Natural killer cell (primary cell): ENCODE data around the gene TCERG1L. TPM values are rescaled to one million over a fixed set of nuclear protein-coding genes. Genes with fewer than 3 reads are reported as not detected.

Experiments
- ATAC-seq, 3 donors: fragments of 150-1000 bp in 2 of 3; fragments of 200-7000 bp in 1 of 3; cut with Tn5 transposase; 1 replicate in 1 of 3; 2 replicates in 2 of 3; pipeline ENCODE4 v1.10.0; 2021; ENCODE audit warnings: mild to moderate bottlenecking in 2 of 3, moderate library complexity in 2 of 3
- DNase-seq, 2 donors: peaks; one replicate each; pipeline versions ENCODE4 v3.0.0 to v3.0.0-alpha.2; 2013 to 2021; ENCODE audit warnings: mixed read lengths in 1 of 2
- H3K27ac ChIP-seq: one replicate; pipeline ENCODE4 v1.5.1; 2013; ENCODE audit warnings: mild to moderate bottlenecking, low read length
- H3K27me3 ChIP-seq: one replicate; pipeline ENCODE4 v1.6.1; 2013; ENCODE audit warnings: low read length; ENCODE audit not compliant: control insufficient read depth, insufficient read depth
- H3K36me3 ChIP-seq: one replicate; pipeline ENCODE4 v1.6.1; 2013; ENCODE audit warnings: low read length; ENCODE audit not compliant: control insufficient read depth, insufficient read depth
- H3K4me1 ChIP-seq: one replicate; pipeline ENCODE4 v1.6.1; 2013; ENCODE audit warnings: low read length; ENCODE audit not compliant: control insufficient read depth, insufficient read depth
- H3K4me3 ChIP-seq: one replicate; pipeline ENCODE4 v1.5.1; 2013; ENCODE audit warnings: low read length
- H3K9me3 ChIP-seq: one replicate; pipeline ENCODE4 v1.6.1; 2013; ENCODE audit warnings: low read length; ENCODE audit not compliant: control insufficient read depth, insufficient read depth
- H3K27ac Mint-ChIP-seq, 2 donors: one replicate each; pipeline ENCODE4 v1.8.0; 2022; ENCODE audit warnings: mild to moderate bottlenecking in 2 of 2, mixed read lengths in 2 of 2, moderate library complexity in 1 of 2
- H3K27me3 Mint-ChIP-seq, 2 donors: one replicate each; pipeline ENCODE4 v1.8.0; 2022; ENCODE audit warnings: low read depth in 2 of 2, mixed read lengths in 2 of 2
- H3K36me3 Mint-ChIP-seq: one replicate; pipeline ENCODE4 v1.8.0; 2022; ENCODE audit warnings: mixed read lengths
- H3K4me1 Mint-ChIP-seq, 2 donors: one replicate each; pipeline ENCODE4 v1.8.0; 2022; ENCODE audit warnings: mixed read lengths in 2 of 2
- H3K4me3 Mint-ChIP-seq: one replicate; pipeline ENCODE4 v1.8.0; 2022; ENCODE audit warnings: mild to moderate bottlenecking, moderate library complexity, mixed read lengths
- H3K9me3 Mint-ChIP-seq, 2 donors: one replicate each; pipeline ENCODE4 v1.8.0; 2022; ENCODE audit warnings: mixed read lengths in 2 of 2
- WGBS: methylation state at CpG from one replicate; pipeline ENCODE4 v1.1.7; 2013; ENCODE audit warnings: missing lambda C conversion rate; ENCODE audit not compliant: insufficient coverage; 5-methylcytosine and 5-hydroxymethylcytosine counted together
- intact Hi-C: fragments of 100-400 bp; cut with micrococcal nuclease; formaldehyde crosslinking; loops from one replicate; pipeline ENCODE4 v1.14.2; 2022
- total RNA-seq, 4 donors: library from RNA; stranded (reverse); fragments of 120-200 nt in 1 of 4; gene quantifications; one replicate each; pipeline versions ENCODE4 v1.2.3 to v1.2.4, GENCODE V29; 2013 to 2022
- TF ChIP-seq, protein P1 (sequence below): fragments of 200-600 bp; IDR thresholded peaks from one replicate; pipeline ENCODE4 v1.8.0; 2022; ENCODE audit warnings: antibody characterized with exemption

The TCERG1L gene
- total RNA-seq, 3 donors from 2014 or later (not counting 1 experiment from before 2014, with no cell fraction given) = 0.48 TPM; not detected in 2

DNA sequence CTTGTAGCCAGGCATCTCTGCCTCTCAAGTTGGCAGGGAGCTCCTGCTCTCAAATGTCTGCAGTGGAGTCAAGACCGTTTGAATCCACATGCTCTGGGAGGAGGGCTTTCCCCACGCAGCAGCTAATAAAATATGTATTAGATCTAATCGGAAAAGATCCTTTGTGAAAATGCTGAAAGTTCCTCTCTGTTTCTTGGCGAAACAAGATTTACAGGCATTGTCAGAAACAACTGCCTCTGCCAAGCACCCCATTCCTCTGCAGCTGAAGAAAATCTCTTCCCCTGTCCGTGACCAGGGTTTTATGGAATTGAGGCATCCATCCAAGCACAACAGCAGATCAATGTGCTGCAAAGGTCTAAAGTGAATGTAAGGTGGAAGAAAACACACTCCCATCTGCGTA lies 165.8 kb downstream of the TCERG1L start:
- Mint-ChIP-seq H3K9me3 (no peaks in the 10 kb centered on the region), H3K27me3 (no peaks in the 10 kb centered on the region), H3K4me3 (no peak overlapping the region), H3K36me3 (no peaks in the 10 kb centered on the region), H3K4me1 (no peaks in the 10 kb centered on the region), H3K27ac (no peak overlapping the region)
- Histone ChIP-seq H3K4me3 (no peak overlapping the region), H3K9me3 (no peaks in the 10 kb centered on the region), H3K27ac (no peak overlapping the region), H3K27me3 (no peaks in the 10 kb centered on the region), H3K36me3 (no peaks in the 10 kb centered on the region), H3K4me1 (no peaks in the 10 kb centered on the region)
- 79% methylated on average over 6 of the region's 6 CpGs for WGBS
- TF ChIP-seq, protein P1, sequence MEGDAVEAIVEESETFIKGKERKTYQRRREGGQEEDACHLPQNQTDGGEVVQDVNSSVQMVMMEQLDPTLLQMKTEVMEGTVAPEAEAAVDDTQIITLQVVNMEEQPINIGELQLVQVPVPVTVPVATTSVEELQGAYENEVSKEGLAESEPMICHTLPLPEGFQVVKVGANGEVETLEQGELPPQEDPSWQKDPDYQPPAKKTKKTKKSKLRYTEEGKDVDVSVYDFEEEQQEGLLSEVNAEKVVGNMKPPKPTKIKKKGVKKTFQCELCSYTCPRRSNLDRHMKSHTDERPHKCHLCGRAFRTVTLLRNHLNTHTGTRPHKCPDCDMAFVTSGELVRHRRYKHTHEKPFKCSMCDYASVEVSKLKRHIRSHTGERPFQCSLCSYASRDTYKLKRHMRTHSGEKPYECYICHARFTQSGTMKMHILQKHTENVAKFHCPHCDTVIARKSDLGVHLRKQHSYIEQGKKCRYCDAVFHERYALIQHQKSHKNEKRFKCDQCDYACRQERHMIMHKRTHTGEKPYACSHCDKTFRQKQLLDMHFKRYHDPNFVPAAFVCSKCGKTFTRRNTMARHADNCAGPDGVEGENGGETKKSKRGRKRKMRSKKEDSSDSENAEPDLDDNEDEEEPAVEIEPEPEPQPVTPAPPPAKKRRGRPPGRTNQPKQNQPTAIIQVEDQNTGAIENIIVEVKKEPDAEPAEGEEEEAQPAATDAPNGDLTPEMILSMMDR = no peak
- DNase-seq = no peak
- intact Hi-C loops = no loop called here
- ATAC-seq = no peak

DNA sequence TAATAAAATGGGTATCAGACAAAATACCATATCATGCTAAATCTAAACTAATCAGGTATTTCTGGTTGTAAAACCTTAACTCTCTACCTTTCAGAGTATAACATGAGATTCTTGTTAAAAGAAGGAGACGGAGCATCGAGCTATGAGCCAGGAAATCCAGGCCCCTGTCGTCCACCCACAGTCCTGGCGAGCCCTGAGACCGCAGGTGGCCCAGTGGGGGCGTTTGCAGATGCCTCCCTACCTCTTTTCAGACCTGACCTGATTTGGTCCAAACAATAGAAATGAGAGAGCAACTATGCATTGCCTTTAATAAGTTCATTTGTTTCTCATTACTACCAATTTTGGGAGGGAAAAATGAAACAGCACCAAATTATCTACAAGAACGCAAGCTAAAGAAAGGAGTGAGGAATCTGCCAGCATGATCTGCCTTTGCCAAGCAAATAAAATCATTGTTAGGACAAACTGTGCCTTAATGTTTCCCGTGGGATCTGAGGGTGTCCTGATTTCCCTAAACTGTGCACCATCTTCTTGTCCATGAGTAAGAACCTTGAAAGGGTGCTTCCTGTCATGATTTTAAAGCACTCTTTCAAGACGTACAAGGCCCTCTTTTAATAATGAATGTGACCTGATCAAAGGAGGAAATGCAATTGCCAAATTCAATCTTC lies 166.7 kb downstream of the TCERG1L start:
- Mint-ChIP-seq H3K4me3 (no peak overlapping the region), H3K27me3 (no peaks in the 10 kb centered on the region), H3K9me3 (no peaks in the 10 kb centered on the region), H3K36me3 (no peaks in the 10 kb centered on the region), H3K27ac (no peak overlapping the region), H3K4me1 (no peaks in the 10 kb centered on the region)
- Histone ChIP-seq H3K36me3 (no peaks in the 10 kb centered on the region), H3K27ac (no peak overlapping the region), H3K4me1 (no peaks in the 10 kb centered on the region), H3K9me3 (no peaks in the 10 kb centered on the region), H3K27me3 (no peaks in the 10 kb centered on the region), H3K4me3 (no peak overlapping the region)
- 80% methylated on average over 8 of the region's 9 CpGs for WGBS
- ATAC-seq (no peak), DNase-seq (no peak)
- intact Hi-C loops = no loop called here
- TF ChIP-seq, protein P1 = no peak

DNA sequence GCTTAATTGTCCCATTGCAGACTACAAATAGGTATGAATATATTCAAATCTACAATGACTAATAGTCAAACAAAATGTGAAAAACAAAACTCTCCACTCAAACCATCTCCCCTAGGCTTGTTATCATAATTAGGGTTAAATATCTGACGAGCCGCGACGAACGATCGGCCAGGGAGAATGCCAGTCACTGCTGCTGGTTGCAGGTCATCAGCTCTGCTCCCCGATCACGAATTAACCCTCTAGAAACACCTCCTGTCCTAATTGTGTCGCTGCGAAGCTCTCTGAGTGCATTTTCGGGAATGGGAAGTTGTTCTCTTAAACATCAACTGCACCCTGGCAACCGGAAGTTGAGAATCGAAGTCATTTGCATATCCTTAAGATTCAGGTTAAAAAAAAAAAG lies 167.3 kb downstream of the TCERG1L start:
- TF ChIP-seq, protein P1 = no peak
- H3K9me3 Mint-ChIP-seq = no peaks in the 10 kb centered on the region
- no peaks in the 10 kb centered on the region for H3K27me3 Mint-ChIP-seq
- H3K36me3 Mint-ChIP-seq = no peaks in the 10 kb centered on the region
- H3K27ac Mint-ChIP-seq = no peak overlapping the region
- 86% methylated on average over 12 of the region's 13 CpGs for WGBS
- intact Hi-C loops = no loop called here
- H3K9me3 ChIP-seq = no peaks in the 10 kb centered on the region
- H3K4me1 Mint-ChIP-seq = no peaks in the 10 kb centered on the region
- ATAC-seq (no peak), DNase-seq (no peak)
- no peaks in the 10 kb centered on the region for H3K4me1 ChIP-seq
- H3K27me3 ChIP-seq = no peaks in the 10 kb centered on the region
- H3K4me3 ChIP-seq = no peak overlapping the region
- H3K27ac ChIP-seq = no peak overlapping the region
- H3K4me3 Mint-ChIP-seq = no peak overlapping the region
- H3K36me3 ChIP-seq = no peaks in the 10 kb centered on the region
